GM19438 (cell line): ENCODE measurements around the gene KRTAP5-8.
"Not testable (repeated sequence)": the region's sequence is repeated elsewhere in the genome, so short reads cannot be mapped to it uniquely, and the experiment has no call there.

Experiments used
- ATAC-seq: cut with Tn5 transposase; IDR thresholded peaks from one replicate; pipeline ENCODE4 v1.9.1; 2021; ENCODE audit warnings: low read depth; ENCODE audit not compliant: unreplicated experiment

The KRTAP5-8 gene

GRCh38 chr11:71537977-71538665, at the start of gene KRTAP5-8:
Gene KRTAP5-8, plus strand, starts transcription at chr11:71538025. Its CDS starts 31 bp downstream, at chr11:71538056.
- ATAC-seq, result not testable (repeated sequence)

GRCh38 chr11:71488681-71489270, 49.0 kb upstream of the KRTAP5-8 start:
- no peak for ATAC-seq

- ATAC-seq, result no peak
Measured at GRCh38 chr11:71489311-71490043, 48.3 kb upstream of the KRTAP5-8 start.

GRCh38 chr11:71490044-71490730, 47.6 kb upstream of the KRTAP5-8 start:
- ATAC-seq, result no peak

- no peak for ATAC-seq
Measured at GRCh38 chr11:71490731-71491390, 47.0 kb upstream of the KRTAP5-8 start.

- no peak for ATAC-seq
Measured at GRCh38 chr11:71491531-71491930, 46.3 kb upstream of the KRTAP5-8 start.

- ATAC-seq, result no peak
Measured at GRCh38 chr11:71491940-71492339, 45.9 kb upstream of the KRTAP5-8 start.

- ATAC-seq, result no peak
Measured at GRCh38 chr11:71495286-71496230, 42.3 kb upstream of the KRTAP5-8 start.

GRCh38 chr11:71496421-71496820, 41.4 kb upstream of the KRTAP5-8 start:
- no peak for ATAC-seq

GRCh38 chr11:71498091-71498490, 39.7 kb upstream of the KRTAP5-8 start:
- no peak for ATAC-seq

GRCh38 chr11:71499125-71499524, 38.7 kb upstream of the KRTAP5-8 start:
- no peak for ATAC-seq

- no peak for ATAC-seq
Measured at GRCh38 chr11:71499546-71499945, 38.3 kb upstream of the KRTAP5-8 start.

GRCh38 chr11:71500601-71501021, 37.2 kb upstream of the KRTAP5-8 start:
- no peak for ATAC-seq

GRCh38 chr11:71501071-71501985, 36.5 kb upstream of the KRTAP5-8 start:
- no peak for ATAC-seq

- ATAC-seq, result no peak
Measured at GRCh38 chr11:71502026-71502425, 35.8 kb upstream of the KRTAP5-8 start.

GRCh38 chr11:71502871-71503435, 34.9 kb upstream of the KRTAP5-8 start:
- no peak for ATAC-seq

- ATAC-seq, result no peak
Measured at GRCh38 chr11:71504531-71504930, 33.3 kb upstream of the KRTAP5-8 start.

- ATAC-seq, result no peak
Measured at GRCh38 chr11:71505001-71505400, 32.8 kb upstream of the KRTAP5-8 start.
